Gastrocnemius medialis (tissue), 4 donors: Measurements from ENCODE around the gene OFD1.

ENCODE experiments used
- POLR2A ChIP-seq, 2 donors: fragments of 450-650 bp; IDR thresholded peaks; one replicate each; pipeline ENCODE4 v1.6.1; 2017; ENCODE audit warnings: antibody characterized with exemption in 2 of 2, mild to moderate bottlenecking in 2 of 2, moderate library complexity in 2 of 2
- TF ChIP-seq, protein P1 (sequence below), 5 experiments: fragments of 450-650 bp in 3 of 5; fragments of 200-600 bp in 2 of 5; sonication (generic) in 2 of 5; IDR thresholded peaks in 4 of 5; conservative IDR thresholded peaks in 1 of 5; 1 replicate in 4 of 5; 2 replicates in 1 of 5; pipeline ENCODE4 v1.5.1; 2016 to 2019; ENCODE audit warnings: antibody characterized with exemption in 5 of 5, mild to moderate bottlenecking in 3 of 5, moderate library complexity in 3 of 5

DNA sequence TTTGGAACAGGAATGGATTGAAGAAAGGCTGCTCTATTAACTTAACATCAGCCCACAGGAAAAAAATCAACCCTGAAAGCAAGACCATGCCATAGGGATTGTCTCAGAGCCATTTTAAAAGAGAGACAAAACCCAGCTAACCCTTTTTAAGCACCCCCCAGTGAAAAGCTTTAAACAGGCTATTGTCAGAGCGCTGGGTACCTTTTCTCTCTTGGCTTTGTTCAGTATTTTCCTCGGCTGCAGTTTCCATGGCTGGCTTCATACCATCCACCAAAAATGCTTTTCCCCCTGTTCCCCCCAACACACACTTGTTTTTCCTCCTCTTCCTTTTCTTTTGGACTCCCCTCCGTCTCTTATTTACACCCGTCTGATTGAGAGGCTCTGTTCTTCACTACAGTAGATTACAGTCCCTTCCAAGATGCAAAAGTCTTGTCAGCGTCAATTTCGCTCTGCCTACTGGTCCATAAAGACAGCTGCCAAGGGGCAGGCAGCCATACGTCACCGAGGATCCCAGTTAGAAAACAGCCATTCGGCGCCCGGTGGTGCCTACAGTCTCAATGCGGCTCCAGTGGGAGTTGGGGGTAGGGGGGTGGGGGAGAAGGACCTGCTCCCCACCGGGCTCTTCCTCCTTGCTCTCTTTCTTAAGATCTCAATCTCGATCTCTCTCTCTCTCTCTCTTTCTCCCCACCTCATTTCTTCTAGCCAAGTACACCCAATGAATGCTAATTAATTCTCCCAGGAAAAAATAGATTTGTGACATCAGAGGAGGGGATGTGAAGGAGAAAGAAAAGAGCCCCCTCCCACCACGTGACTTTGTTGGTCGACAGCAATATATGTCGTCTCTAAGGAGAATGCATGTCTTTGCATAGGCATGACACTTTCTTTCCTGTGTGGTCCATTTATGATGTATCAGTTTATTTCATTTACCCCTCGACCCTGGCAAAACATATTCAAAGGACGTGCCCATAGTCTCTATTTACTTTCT is 82.4 kb downstream of the OFD1 start, which contains the start of gene GPM6B:
- TF ChIP-seq, protein P1, sequence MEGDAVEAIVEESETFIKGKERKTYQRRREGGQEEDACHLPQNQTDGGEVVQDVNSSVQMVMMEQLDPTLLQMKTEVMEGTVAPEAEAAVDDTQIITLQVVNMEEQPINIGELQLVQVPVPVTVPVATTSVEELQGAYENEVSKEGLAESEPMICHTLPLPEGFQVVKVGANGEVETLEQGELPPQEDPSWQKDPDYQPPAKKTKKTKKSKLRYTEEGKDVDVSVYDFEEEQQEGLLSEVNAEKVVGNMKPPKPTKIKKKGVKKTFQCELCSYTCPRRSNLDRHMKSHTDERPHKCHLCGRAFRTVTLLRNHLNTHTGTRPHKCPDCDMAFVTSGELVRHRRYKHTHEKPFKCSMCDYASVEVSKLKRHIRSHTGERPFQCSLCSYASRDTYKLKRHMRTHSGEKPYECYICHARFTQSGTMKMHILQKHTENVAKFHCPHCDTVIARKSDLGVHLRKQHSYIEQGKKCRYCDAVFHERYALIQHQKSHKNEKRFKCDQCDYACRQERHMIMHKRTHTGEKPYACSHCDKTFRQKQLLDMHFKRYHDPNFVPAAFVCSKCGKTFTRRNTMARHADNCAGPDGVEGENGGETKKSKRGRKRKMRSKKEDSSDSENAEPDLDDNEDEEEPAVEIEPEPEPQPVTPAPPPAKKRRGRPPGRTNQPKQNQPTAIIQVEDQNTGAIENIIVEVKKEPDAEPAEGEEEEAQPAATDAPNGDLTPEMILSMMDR (IDR thresholded peaks at IDR 0.05 in 4 of 5, conservative IDR thresholded peaks at IDR 0.05 in 1 of 5): no peak
- no peak for TF ChIP-seq POLR2A (IDR thresholded peaks at IDR 0.05)
